T47D (cell line): Measurements from ENCODE around the gene HSPB7.

Experiments
- DNase-seq, 2 experiments: peaks; one replicate each; pipeline versions ENCODE4 v3.0.0 to v3.0.0-alpha.2; 2011 to 2012; ENCODE audit warnings: low read depth in 1 of 2, low spot score in 1 of 2
- JUND ChIP-seq: IDR thresholded peaks from 2 replicates; pipeline ENCODE4 v1.6.1; 2012; ENCODE audit warnings: low read depth
- in situ Hi-C: cut with HindIII; loops from 2 replicates; pipeline ENCODE4 v1.10.0; 2016; ENCODE audit warnings: low sequenced_read_pairs, low pct_unique_long_range_greater_than_20kb

Gene HSPB7

GRCh38 chr1:16014509-16015482 lies 3.0 kb downstream of the HSPB7 start:
- no peak for DNase-seq
- in situ Hi-C loops, result no loop called here
- no peak for TF ChIP-seq JUND

GRCh38 chr1:16013908-16014258 lies 4.0 kb downstream of the HSPB7 start:
- in situ Hi-C loops, result no loop called here
- DNase-seq, result no peak
- no peak for TF ChIP-seq JUND

- in situ Hi-C loops, result no loop called here
- no peak for DNase-seq
- no peak for TF ChIP-seq JUND
These were observed 4.5 kb downstream of the HSPB7 start for GRCh38 chr1:16013220-16013907.

- peak in 1 of 2 experiments; percentile 72 for DNase-seq
- in situ Hi-C loops, result no loop called here
- no peak for TF ChIP-seq JUND
These were observed 5.1 kb downstream of the HSPB7 start for GRCh38 chr1:16012590-16013219.

- in situ Hi-C loops, result no loop called here
- no peak for TF ChIP-seq JUND
These were observed 5.8 kb downstream of the HSPB7 start for GRCh38 chr1:16011936-16012589.

GRCh38 chr1:16010837-16011236 lies 7.0 kb downstream of the HSPB7 start:
- no peak for TF ChIP-seq JUND
- no peak for DNase-seq
- in situ Hi-C loops, result no loop called here

More at GRCh38 chr1:16011936-16012589, 5.8 kb downstream of the HSPB7 start:
- no peak for DNase-seq

GRCh38 chr1:16009678-16010077 lies 8.2 kb downstream of the HSPB7 start:
- DNase-seq, result no peak
- in situ Hi-C loops, result no loop called here
- TF ChIP-seq JUND, result no peak

GRCh38 chr1:16009030-16009460 lies 8.8 kb downstream of the HSPB7 start:
- in situ Hi-C loops, result no loop called here
- DNase-seq, result peak; percentile 49 to 75
- no peak for TF ChIP-seq JUND

GRCh38 chr1:16007671-16008341 lies 10.0 kb downstream of the HSPB7 start:
- TF ChIP-seq JUND, result no peak
- no peak for DNase-seq
- in situ Hi-C loops, result no loop called here

- DNase-seq, result peak in 1 of 2 experiments; percentile 81
- TF ChIP-seq JUND, result no peak
- in situ Hi-C loops, result no loop called here
These were observed 11.0 kb downstream of the HSPB7 start for GRCh38 chr1:16006552-16007485.

GRCh38 chr1:16006010-16006409 lies 11.8 kb downstream of the HSPB7 start:
- no peak for DNase-seq
- TF ChIP-seq JUND, result no peak
- in situ Hi-C loops, result no loop called here
